Activated CD4-positive, CD25-positive, alpha-beta regulatory T cell treated with anti-CD3 and anti-CD28 coated beads, Interleukin-2, amount 50 U/mL, for 24 hours (primary cell): Measurements from ENCODE around the gene MYEF2.

Experiments used
- ATAC-seq, 2 donors: fragments of 150-1000 bp; cut with Tn5 transposase; one replicate each; pipeline ENCODE4 v1.10.0; 2021; ENCODE audit warnings: mild to moderate bottlenecking in 1 of 2, moderate library complexity in 1 of 2

MYEF2 gene, protein sequence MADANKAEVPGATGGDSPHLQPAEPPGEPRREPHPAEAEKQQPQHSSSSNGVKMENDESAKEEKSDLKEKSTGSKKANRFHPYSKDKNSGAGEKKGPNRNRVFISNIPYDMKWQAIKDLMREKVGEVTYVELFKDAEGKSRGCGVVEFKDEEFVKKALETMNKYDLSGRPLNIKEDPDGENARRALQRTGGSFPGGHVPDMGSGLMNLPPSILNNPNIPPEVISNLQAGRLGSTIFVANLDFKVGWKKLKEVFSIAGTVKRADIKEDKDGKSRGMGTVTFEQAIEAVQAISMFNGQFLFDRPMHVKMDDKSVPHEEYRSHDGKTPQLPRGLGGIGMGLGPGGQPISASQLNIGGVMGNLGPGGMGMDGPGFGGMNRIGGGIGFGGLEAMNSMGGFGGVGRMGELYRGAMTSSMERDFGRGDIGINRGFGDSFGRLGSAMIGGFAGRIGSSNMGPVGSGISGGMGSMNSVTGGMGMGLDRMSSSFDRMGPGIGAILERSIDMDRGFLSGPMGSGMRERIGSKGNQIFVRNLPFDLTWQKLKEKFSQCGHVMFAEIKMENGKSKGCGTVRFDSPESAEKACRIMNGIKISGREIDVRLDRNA

DNA sequence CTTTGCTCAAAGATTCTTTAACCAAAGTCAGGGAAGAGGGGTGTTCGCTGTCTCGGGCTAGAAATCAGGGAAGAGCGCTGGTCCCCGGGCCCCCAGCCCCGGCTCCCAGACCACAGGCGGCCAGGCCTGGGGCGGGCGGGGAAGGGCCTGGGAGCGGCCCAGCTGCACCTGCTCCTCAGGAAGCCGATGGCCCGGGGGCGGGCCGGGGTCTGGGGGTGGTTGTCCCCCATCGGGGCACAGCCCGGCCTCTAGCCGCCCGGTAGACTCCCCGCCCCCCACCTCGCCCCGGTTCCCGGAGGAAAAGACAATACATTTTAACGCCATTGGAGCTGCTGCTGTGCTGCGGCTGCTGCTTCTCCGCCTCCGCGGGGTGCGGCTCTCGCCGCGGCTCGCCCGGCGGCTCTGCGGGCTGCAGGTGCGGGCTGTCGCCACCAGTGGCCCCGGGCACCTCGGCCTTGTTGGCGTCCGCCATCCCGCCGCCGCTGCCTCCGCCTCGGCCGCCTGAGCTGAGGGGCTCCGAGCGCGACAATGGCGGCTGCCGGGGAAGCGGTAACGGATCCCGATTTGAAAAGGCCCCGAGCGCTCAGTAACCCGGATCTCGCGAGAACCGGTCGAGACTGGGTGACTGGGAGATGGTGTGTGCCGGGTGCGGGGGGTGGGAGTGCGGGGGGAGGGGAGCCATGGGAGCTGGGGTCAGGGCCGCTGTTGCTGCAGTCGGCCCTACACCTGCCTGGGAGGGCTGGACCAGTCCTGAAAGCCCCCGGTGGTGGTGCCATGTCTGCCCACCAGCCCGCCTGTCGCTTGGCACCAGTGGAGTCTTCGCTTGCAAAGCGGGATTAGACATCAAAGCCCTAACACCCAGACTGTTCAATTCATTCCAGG lies at the start of gene MYEF2:
TSS of gene MYEF2 (minus strand) at position 530 of the 882 bp plus-strand sequence. CDS start at position 472, 58 bp downstream.
- peak; percentile 78 to 82 for ATAC-seq

DNA sequence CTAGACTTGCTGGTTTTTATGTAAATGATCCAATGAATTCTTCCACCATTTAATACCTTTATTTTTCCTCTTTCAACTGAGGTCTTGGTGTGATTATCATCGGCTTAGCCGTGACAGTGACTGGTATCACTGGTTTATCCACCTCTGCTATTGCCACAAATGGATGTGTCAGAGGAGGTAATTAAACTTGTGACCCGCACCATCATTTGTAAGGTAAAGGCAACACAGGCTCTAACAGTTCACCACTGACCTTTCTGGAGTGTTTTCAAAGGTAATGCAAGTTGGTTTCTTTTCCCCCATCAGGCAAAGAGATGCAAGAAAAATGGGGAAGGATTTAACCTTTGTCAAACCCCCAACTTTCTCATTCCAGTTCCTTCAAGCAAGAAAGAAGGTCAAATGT lies 47.7 kb upstream of the MYEF2 start:
- ATAC-seq = no peak

DNA sequence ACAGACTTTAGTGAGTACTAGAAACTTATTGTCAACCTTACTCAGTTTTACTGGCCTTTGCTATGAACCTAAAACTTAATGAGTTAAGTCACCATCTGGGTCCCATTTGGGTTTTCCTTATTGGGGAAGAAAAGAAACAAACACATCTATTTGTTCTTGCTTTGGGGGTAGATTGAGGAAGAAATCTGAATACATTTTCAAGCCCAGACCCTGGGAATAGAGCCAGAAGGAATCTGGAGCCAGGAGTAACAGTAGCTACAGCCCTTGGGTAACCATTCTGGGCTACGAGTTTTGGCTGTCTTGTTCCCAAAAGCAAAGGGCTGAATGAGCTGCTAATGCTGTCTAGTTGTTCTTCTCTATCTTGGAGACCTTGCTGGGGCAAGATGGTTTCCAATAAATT lies 44.5 kb upstream of the MYEF2 start:
- no peak for ATAC-seq

DNA sequence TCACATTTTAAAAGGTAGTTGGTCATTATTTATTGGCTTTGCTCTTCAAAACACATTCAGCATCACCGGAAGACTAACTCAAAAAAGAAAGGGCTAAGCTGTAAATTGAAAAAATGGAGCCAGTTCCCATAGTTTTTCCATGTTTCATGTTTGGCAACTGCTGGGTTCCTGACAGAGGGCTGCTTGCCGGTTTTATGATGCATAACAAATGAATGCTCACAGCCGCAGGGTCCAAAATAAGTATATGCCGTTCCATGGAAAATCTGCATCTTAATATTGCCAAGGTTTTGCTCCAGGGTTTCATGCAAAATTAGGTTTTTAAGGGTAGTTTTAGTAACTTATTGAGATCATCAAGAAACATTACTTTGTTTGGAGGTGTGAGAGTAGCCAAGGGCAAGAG lies 43.8 kb upstream of the MYEF2 start:
- no peak for ATAC-seq

DNA sequence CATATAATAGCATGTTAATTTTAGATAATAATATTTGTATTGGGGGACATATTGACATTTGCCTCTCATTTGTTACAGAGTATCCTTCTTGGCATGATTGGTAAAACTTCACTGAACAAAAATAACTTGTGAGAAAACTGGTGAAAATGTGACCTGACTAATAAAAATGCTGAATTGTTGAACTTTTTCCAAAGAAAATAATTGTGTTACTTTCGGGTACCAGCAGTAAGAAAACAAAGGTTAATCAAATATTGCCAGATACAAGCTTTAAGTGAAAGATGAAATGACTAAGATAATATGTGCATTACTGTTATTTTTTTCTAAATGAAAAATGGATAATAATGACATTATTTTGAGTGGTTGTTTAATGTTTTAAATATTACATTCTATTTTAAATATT lies 43.2 kb upstream of the MYEF2 start:
- no peak for ATAC-seq

DNA sequence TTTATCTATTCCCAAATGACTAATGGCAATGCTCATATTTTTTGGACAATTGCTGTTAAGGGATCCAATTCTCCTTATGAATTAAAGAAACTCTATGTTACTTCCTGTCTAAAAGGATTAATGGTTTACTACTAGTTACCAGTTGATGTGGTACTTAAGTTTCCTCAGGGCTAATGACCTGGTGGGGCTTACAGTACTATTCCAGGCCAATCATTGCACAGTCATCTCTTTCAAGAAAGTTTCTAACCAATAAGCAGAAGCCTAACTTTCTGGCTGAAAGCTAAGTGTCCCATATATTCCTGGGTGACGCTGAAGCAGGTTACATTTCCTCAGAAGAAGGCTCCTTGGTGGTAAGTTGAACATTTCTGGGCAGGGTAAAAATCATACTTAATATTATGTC lies 27.9 kb upstream of the MYEF2 start, which contains the start of gene SLC12A1:
TSS of gene SLC12A1 (plus strand) at position 322 of the 400 bp plus-strand sequence. CDS start 1,418 bp downstream, outside the sequence.
- ATAC-seq = no peak

DNA sequence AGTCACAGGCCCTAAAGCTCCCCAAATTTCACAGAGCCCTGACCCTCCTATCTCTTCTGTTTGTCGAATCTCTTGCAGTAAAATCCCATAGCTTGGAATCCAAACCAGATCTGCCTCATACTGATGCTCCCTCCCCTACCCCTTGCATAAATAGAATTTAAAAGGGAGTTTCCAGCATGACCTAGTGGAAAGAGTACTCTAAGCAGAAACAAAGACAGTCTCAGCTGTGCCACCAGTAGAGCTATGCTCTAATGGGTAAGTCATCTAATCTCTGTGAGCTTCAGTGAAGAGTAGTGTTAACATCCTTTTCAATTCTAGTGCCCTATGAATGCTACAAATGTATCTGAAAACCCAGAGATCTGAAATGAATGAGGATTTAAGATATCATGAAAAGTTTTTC lies 24.0 kb upstream of the MYEF2 start:
- ATAC-seq = no peak

DNA sequence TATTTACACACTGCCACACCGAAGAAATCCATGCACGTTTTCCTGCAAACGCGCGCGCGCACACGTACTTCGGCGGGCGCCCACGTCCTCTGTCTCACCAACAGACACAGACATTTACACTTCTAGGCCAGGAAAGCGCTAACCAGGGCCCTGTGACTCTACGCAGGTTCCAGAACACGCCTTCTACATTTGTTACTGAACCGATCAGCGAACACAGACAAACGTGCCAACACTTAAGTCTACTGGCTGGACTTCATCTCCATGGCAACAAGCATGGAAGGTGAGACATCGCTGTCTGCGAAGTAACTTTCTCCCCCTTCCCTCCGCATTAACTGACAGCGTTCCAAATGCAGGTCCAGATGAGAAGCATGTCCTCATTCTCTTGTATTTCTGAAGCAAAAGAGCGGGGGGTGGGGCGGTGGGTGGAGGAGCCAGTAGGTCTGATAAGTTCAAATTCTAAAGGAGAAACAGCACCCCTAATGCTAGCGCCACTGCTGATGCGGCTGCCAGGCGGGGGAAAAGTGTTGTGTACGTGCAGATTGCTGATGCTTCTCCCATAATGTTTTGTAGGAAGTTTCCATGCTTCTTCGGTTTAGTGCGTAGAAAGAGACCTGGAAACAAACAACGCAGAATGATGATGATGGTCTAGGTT lies 13.6 kb upstream of the MYEF2 start, which contains the start of gene CTXN2:
TSS of gene CTXN2 (plus strand) at position 92 of the 652 bp plus-strand sequence. CDS start 9,636 bp downstream, outside the sequence.
- ATAC-seq = no peak

DNA sequence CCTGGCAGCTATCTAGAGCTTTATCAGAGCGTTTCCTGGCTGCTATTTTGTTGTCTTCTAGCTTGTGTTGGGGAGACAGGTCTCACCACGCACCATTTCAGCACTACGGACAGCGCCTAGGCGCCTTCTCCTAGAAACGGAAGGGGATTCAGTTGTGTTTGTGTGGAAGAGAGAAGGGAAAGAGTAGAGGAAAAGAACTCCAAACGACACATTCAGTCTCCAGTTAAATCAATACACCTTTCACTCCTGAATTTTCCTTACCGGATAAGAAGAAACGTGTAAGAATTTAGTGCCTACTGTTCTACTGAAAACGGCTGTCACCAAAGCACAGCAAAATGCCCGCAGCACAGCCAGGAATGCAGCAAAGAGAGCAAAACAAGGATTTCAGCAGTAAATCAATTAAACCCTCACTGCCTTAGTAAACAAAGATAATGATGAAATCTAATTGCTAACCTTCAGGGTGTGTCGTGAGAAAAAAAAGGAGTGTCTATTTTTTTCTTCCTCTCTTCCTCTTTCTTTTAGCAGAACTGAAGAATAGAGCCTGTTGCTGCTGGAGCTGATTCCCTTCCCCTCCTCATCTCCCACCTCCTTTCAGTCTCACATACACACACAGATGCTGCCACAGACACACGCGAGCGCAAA lies 13.0 kb upstream of the MYEF2 start:
- ATAC-seq = no peak

DNA sequence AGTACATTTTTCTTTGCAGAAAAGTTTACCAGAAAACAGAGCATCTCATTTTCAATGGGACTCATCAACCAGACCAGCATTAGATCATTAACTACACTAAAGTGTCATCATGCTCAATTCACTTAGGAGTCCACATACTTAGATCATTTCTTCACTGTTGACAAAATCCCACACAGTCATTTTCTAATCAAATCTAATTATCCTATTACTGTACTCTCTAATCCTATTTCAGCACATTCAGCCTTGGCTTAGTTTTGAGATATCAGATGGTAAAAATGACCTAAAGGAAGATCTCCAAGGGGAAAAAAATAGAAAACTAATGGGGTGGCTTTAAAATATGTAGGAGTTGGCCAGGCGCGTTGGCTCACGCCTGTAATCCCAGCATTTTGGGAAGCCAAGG lies 8.2 kb upstream of the MYEF2 start:
- ATAC-seq = no peak

DNA sequence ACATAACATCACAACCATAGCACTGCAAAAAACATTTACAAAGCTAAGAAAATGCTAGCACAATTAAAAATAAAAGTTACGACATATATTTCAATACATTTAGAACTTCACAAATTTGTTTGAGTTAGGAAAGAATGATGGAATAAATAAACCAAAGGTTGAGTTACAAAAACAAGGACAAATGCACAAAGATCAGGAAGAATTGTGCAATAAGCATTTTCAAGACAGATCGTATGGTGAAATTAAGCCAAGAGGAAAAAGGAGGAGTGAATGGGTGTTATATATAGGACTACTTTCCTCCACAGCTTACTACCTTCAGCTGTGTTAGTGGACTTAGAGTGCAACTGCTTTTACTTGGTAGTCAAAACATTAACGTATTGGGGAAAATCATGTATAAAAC lies 7.4 kb upstream of the MYEF2 start:
- ATAC-seq = no peak

DNA sequence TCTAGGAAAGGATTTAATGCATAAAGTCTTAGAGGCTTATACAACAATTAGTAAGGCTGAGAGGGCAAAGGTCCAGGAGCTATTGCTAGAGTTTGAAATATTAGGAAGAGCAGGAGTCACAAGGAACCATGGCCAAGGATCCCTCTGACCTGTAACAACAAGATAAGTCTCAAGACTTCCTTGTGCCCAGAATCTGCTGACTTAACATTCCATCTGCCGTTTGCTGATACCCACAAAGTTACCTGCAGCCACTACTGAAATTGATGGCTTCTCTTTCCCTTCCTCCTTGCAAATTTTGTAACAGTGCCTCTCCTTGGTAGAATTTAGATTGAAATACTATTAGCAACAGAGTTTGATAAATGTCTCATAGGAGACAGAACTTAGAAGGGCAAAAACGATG lies 4.7 kb upstream of the MYEF2 start:
- no peak for ATAC-seq

DNA sequence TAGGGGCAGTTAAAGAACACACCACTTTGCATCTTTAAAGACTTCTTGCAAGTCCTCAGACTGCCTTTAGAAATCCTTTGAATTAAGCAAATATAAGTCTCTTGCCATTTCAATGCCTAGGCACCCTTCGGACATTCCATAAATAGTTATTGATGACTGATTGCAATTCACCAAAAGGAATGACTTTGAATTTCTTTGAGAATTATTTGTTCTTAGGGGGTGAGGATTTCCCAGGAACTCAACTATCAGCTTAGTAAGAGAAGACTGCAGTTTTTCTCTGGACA lies 495 bp upstream of the MYEF2 start:
- ATAC-seq = no peak

DNA sequence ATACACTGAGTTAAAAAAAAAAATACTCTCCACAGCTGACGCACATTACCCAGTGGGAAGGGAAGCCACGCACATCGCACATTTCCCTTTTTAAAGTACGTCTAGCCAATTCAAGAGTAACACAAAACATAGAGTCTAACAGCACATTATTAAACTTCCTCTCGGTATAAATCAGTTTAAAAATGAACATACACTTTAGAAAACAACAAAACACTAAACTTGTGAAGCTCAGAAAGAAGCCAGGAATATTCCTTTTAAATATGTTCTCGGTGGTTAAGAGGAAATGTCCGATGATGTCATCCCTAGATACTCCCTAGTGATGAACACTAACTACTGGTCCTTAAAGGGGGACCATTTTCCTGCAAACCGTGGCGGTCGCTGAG lies 721 bp downstream of the MYEF2 start:
- peak; percentile 31 to 54 for ATAC-seq

DNA sequence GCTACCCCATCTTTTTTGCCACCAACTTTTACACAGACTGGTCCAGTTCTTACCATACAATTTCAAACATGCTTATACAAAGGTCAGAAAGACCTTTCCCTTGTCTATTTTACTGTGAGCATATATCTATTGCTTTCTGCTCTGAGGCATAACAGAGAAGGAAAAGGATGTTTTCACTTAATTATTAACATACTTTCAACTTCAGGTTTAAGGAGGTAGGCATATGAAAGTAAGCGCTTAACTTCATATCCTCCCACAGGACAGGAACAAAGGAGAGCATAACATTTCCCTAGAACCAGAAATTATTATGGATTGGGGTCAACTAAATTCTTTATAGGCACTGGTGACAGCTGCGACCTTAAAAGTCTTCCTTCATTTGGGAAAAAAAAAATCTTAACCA lies 1.1 kb downstream of the MYEF2 start:
- no peak for ATAC-seq

DNA sequence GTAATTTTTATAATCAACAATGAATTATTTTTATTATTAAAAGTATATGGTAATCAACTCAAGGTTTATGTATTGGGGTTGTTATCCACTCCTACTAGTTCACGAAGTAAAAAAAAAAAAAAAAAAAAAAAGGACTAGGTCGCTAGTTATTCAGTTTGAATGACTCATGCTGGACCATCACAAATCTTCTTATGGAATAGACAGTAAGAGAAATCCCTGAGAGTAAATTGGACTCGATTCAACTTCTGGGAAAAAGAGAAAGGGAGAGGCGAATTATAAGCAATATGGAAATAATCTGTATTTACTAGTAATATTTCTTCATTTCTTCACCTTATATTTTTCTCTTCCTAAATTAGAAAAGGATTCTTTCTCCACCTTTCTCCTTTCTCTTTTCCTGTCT lies 2.0 kb downstream of the MYEF2 start:
- no peak for ATAC-seq

DNA sequence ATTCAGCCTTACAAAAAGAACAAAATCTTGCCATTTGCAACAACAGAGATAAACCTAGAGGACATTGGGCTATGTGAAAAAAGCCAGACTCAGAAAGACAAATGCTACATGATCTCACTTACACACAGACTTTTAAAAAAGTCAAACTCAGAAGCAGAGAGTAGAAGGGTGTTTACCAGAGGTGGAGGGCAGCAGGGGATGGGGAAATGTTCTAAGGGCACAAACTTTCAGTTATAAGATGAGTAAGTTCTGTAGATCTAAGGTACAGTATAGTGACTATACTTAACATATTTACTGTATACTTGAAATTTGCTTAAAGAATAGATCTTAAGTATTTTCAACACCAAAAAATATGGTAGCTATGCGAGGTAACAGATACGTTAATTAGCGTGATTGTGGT lies 3.0 kb downstream of the MYEF2 start:
- ATAC-seq = no peak

DNA sequence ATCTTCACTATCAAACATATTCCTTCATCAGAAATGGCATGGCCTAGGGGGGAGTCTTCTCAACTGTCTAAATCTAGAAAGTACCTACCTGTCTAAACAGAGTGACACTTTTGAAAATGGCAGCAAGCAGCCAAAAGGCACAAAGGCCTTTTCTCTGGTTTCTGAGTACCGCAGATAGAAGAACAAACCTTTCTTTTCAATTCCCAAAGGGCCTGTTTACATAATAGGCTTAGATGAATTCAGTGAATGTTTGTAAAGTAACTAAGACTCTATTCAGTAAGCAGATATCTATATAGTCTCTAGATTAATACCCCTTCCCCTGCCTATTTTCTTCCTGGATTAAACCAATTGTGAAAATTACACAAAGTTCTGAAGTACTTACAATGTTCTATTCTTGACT lies 7.1 kb downstream of the MYEF2 start:
- ATAC-seq = no peak

DNA sequence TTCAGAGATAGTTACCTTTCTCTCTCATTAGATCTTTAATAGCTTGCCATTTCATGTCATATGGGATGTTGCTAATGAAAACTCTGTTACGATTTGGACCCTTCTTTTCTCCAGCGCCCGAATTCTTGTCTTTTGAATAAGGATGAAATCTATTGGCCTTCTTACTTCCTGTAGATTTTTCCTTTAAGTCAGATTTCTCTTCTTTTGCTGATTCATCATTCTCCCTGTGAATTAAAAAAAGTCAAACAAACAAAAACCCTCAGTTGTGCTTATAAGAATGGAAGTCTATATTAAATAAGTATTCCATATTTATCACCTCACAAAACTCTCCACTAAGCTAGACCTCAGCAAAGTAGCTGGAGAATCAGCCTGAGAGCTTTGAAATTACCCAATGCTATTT lies 9.5 kb downstream of the MYEF2 start:
- ATAC-seq = no peak

DNA sequence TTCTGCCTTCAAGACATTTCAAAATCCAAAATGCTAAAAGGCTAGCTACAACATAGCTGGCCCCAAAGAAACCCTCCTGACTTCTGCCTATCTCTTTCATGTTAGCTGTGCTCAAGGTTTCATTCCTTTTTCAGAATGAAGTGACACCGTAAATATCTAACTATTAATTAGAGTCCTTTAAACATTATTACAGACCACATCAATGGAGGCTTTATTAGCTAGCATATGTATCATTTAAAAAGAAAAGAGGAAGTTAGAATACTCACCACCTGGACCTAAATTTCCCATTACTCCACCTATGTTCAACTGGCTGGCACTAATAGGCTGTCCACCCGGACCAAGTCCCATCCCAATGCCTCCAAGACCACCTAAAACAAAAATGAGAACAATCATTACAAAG lies 24.6 kb downstream of the MYEF2 start:
- ATAC-seq = no peak

DNA sequence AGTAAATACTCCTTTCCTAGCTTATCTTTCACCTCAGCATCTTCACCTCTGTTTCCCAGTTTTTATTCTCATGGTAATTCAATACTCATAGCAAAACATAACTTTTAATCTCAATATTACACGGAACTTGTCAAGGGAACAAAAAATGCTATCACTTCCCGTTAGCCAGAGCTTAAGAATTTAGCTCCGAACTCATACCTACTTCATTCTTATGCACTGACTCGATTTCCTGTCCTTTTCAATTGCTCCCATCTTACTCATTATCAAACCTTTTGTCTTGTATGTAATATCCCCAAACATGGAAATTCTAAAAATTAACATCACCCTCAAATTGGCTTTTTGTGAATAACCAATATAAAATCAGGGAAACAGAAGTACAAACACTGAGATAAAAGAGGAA lies 28.2 kb downstream of the MYEF2 start:
- no peak for ATAC-seq

DNA sequence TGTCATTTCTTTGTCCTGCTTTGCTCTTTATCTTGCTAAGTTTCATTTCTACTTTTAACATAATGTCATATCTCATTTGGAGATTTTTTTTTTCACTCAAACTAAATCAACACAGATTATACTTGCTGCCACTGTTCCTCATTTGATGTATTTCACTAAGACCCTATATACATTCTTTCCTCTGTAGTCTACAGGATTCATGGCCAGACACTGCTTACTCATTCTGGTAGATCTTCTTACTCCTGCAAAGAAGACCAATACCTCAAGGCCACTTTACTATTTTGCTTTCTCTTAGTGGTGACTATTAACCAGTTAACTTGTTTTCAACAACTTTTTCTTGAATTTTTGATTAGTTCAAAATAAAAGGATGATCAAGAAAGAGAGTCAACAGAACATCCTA lies 30.7 kb downstream of the MYEF2 start:
- ATAC-seq = no peak

DNA sequence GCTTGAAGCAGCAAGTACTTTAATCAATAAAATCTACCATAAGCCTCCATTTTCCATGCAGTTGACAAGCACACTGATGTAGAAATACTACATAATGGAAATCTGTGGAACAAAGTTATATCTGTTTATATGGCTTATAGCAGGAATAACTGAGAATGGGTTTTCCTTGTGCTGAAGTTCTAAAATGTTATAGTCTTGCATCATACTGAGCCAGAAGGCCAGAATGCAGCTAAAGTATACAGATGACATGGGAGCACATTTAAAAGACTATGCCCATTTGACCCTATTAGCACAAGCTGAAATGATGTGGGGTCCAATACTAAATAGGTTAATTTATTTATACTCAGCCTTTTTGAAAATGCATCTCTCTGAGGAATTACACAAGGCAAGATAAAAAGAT lies 32.2 kb downstream of the MYEF2 start:
- ATAC-seq = no peak
